Measurements from ENCODE around the gene CLEC2L. TPM values are rescaled to one million over a fixed set of nuclear protein-coding genes. Genes with fewer than 3 reads are reported as not detected.

CLEC2L gene
- polyA plus RNA-seq, 1 of the 3 experiments (the other 2 are of a cell fraction): not detected

GRCh38 chr7:139589474-139589873 is 66.0 kb downstream of the CLEC2L start:
- DNase-seq: no peak
- Histone ChIP-seq H2AFZ (ENCODE audit: low read depth) (no peak overlapping the region), H3K4me3 (ENCODE audit: low read depth in 2 of 2, low read length in 1 of 2) (no peak overlapping the region), H3K36me3 (replicated peaks in 1 of 2; ENCODE audit: control insufficient read depth in 1 of 2, insufficient read depth in 2 of 2, low read length in 1 of 2) (peaks cover 62 to 77% of the 10 kb centered on the region in 2 experiments), H3K9me2 (no peaks in the 10 kb centered on the region), H3K79me2 (ENCODE audit: insufficient read depth) (no peaks in the 10 kb centered on the region), H4K20me1 (ENCODE audit: insufficient read depth) (no peaks in the 10 kb centered on the region), H3K4me1 (ENCODE audit: control insufficient read depth in 1 of 2, insufficient read depth in 2 of 2, low read depth in 1 of 2, low read length in 1 of 2) (no peaks in the 10 kb centered on the region), H3K9ac (no peak overlapping the region), H3K27ac (ENCODE audit: low read depth in 2 of 2, low read length in 1 of 2) (no peak overlapping the region), H3K27me3 (ENCODE audit: insufficient read depth) (no peaks in the 10 kb centered on the region), H3K9me3 (no peaks in the 10 kb centered on the region), H3F3A (replicated peaks; ENCODE audit: insufficient read depth) (no peaks in the 10 kb centered on the region), H3K4me2 (no peak overlapping the region)
- TF ChIP-seq TCF12 (IDR thresholded peaks at IDR 0.05) (no peak), TAF1 (IDR thresholded peaks at IDR 0.05; ENCODE audit: borderline replicate concordance, low read depth, low read length) (no peak), FOXM1 (IDR thresholded peaks at IDR 0.05; ENCODE audit: low read depth) (no peak), FOXJ3 (CRISPR knock-in tag; IDR thresholded peaks at IDR 0.05) (no peak), IRF3 (IDR thresholded peaks at IDR 0.05; ENCODE audit: low read depth, low read length) (no peak), EZH2phosphoT487 (IDR thresholded peaks at IDR 0.05; ENCODE audit: borderline replicate concordance, low read depth) (no peak), NFIC (IDR thresholded peaks at IDR 0.05; ENCODE audit: borderline replicate concordance) (no peak), CTCF (IDR thresholded peaks at IDR 0.05) (no peak), RAD21 (IDR thresholded peaks at IDR 0.05; ENCODE audit: low read length) (no peak), USF1 (IDR thresholded peaks at IDR 0.05; ENCODE audit: borderline replicate concordance, low read depth) (no peak), TEAD4 (IDR thresholded peaks at IDR 0.05; ENCODE audit: borderline replicate concordance, insufficient read depth) (no peak), NRF1 (IDR thresholded peaks at IDR 0.05; ENCODE audit: low read depth, low read length) (no peak), POLR2AphosphoS5 (IDR thresholded peaks at IDR 0.05; ENCODE audit: low read depth, low read length) (no peak), CHD2 (IDR thresholded peaks at IDR 0.05; ENCODE audit: low read length, partially characterized antibody) (no peak), JUND (IDR thresholded peaks at IDR 0.05) (no peak)
- TF ChIP-seq, protein P1, sequence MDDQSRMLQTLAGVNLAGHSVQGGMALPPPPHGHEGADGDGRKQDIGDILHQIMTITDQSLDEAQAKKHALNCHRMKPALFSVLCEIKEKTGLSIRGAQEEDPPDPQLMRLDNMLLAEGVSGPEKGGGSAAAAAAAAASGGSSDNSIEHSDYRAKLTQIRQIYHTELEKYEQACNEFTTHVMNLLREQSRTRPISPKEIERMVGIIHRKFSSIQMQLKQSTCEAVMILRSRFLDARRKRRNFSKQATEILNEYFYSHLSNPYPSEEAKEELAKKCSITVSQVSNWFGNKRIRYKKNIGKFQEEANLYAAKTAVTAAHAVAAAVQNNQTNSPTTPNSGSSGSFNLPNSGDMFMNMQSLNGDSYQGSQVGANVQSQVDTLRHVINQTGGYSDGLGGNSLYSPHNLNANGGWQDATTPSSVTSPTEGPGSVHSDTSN (IDR thresholded peaks at IDR 0.05): no peak
- TF ChIP-seq, protein P2, sequence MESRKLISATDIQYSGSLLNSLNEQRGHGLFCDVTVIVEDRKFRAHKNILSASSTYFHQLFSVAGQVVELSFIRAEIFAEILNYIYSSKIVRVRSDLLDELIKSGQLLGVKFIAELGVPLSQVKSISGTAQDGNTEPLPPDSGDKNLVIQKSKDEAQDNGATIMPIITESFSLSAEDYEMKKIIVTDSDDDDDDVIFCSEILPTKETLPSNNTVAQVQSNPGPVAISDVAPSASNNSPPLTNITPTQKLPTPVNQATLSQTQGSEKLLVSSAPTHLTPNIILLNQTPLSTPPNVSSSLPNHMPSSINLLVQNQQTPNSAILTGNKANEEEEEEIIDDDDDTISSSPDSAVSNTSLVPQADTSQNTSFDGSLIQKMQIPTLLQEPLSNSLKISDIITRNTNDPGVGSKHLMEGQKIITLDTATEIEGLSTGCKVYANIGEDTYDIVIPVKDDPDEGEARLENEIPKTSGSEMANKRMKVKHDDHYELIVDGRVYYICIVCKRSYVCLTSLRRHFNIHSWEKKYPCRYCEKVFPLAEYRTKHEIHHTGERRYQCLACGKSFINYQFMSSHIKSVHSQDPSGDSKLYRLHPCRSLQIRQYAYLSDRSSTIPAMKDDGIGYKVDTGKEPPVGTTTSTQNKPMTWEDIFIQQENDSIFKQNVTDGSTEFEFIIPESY (IDR thresholded peaks at IDR 0.05; ENCODE audit: borderline replicate concordance, low read depth): no peak
- TF ChIP-seq, protein P3, sequence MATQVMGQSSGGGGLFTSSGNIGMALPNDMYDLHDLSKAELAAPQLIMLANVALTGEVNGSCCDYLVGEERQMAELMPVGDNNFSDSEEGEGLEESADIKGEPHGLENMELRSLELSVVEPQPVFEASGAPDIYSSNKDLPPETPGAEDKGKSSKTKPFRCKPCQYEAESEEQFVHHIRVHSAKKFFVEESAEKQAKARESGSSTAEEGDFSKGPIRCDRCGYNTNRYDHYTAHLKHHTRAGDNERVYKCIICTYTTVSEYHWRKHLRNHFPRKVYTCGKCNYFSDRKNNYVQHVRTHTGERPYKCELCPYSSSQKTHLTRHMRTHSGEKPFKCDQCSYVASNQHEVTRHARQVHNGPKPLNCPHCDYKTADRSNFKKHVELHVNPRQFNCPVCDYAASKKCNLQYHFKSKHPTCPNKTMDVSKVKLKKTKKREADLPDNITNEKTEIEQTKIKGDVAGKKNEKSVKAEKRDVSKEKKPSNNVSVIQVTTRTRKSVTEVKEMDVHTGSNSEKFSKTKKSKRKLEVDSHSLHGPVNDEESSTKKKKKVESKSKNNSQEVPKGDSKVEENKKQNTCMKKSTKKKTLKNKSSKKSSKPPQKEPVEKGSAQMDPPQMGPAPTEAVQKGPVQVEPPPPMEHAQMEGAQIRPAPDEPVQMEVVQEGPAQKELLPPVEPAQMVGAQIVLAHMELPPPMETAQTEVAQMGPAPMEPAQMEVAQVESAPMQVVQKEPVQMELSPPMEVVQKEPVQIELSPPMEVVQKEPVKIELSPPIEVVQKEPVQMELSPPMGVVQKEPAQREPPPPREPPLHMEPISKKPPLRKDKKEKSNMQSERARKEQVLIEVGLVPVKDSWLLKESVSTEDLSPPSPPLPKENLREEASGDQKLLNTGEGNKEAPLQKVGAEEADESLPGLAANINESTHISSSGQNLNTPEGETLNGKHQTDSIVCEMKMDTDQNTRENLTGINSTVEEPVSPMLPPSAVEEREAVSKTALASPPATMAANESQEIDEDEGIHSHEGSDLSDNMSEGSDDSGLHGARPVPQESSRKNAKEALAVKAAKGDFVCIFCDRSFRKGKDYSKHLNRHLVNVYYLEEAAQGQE (IDR thresholded peaks at IDR 0.05; ENCODE audit: low read depth, low read length): no peak
- TF ChIP-seq, protein P4, sequence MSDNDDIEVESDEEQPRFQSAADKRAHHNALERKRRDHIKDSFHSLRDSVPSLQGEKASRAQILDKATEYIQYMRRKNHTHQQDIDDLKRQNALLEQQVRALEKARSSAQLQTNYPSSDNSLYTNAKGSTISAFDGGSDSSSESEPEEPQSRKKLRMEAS (IDR thresholded peaks at IDR 0.05; ENCODE audit: low read depth): no peak
- TF ChIP-seq, protein P5, sequence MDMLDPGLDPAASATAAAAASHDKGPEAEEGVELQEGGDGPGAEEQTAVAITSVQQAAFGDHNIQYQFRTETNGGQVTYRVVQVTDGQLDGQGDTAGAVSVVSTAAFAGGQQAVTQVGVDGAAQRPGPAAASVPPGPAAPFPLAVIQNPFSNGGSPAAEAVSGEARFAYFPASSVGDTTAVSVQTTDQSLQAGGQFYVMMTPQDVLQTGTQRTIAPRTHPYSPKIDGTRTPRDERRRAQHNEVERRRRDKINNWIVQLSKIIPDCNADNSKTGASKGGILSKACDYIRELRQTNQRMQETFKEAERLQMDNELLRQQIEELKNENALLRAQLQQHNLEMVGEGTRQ (IDR thresholded peaks at IDR 0.05; ENCODE audit: borderline replicate concordance, low read depth, low read length): no peak
- CTCF ChIA-PET: interaction anchor here (0.9 to 4.4 kb wide), 6 partner anchors 10 to 57 kb away, joined by 3 to 27 read pairs (median 4); no protein-coding TSS in a partner anchor
- POLR2A ChIA-PET: no interaction called here
- 88% methylated on average over 1 of the region's 1 CpG for WGBS (ENCODE audit: low lambda C conversion rate)
